HUES6 (cell line): Measurements from ENCODE around the gene SMARCAD1.

Source experiments
- H3K27ac ChIP-seq: 2 replicates; pipeline ENCODE4 v1.7.0; 2013; ENCODE audit warnings: low read depth, mild to moderate bottlenecking, low read length, inconsistent platforms
- H3K27me3 ChIP-seq: 2 replicates; pipeline ENCODE4 v1.6.1; 2013; ENCODE audit warnings: low read length; ENCODE audit not compliant: control insufficient read depth, insufficient read depth
- H3K36me3 ChIP-seq: 2 replicates; pipeline ENCODE4 v1.6.1; 2013; ENCODE audit warnings: low read length; ENCODE audit not compliant: control insufficient read depth, insufficient read depth
- H3K4me1 ChIP-seq: 2 replicates; pipeline ENCODE4 v1.6.1; 2013; ENCODE audit warnings: low read length; ENCODE audit not compliant: control insufficient read depth, insufficient read depth
- H3K4me3 ChIP-seq: 2 replicates; pipeline ENCODE4 v1.5.1; 2013; ENCODE audit warnings: low read depth, low read length
- H3K9ac ChIP-seq: one replicate; pipeline ENCODE4 v1.6.1; 2013; ENCODE audit warnings: mild to moderate bottlenecking, low read length
- H3K9me3 ChIP-seq: 2 replicates; pipeline ENCODE4 v1.6.1; 2013; ENCODE audit warnings: low read depth, low read length; ENCODE audit not compliant: control insufficient read depth, insufficient read depth

Gene SMARCAD1

GRCh38 chr4:94177822-94178221 is 29.8 kb upstream of the SMARCAD1 start:
- no peaks in the 10 kb centered on the region for H3K27me3 ChIP-seq
- H3K4me3 ChIP-seq: no peak overlapping the region
- peaks cover 3% of the 10 kb centered on the region; the same call in 1 of the 2 replicates for H3K4me1 ChIP-seq
- peaks cover 1% of the 10 kb centered on the region; the same call in 1 of the 2 replicates for H3K9me3 ChIP-seq
- no peaks in the 10 kb centered on the region for H3K36me3 ChIP-seq
- peak overlapping the region; percentile 41; the same call in 1 of the 2 replicates for H3K27ac ChIP-seq
- no peak overlapping the region for H3K9ac ChIP-seq

GRCh38 chr4:94181815-94182214 is 25.9 kb upstream of the SMARCAD1 start:
- Histone ChIP-seq H3K27me3 (no peaks in the 10 kb centered on the region), H3K36me3 (no peaks in the 10 kb centered on the region), H3K4me3 (no peak overlapping the region), H3K27ac (no peak overlapping the region), H3K4me1 (no peaks in the 10 kb centered on the region), H3K9me3 (no peaks in the 10 kb centered on the region), H3K9ac (no peak overlapping the region)

- H3K9me3 ChIP-seq: peaks cover 10% of the 10 kb centered on the region; the same call in 1 of the 2 replicates
- H3K27me3 ChIP-seq: no peaks in the 10 kb centered on the region
- H3K9ac ChIP-seq: no peak overlapping the region
- H3K4me3 ChIP-seq: no peak overlapping the region
- no peak overlapping the region for H3K27ac ChIP-seq
- no peaks in the 10 kb centered on the region for H3K36me3 ChIP-seq
- H3K4me1 ChIP-seq: no peaks in the 10 kb centered on the region
These were observed 4.9 kb upstream of the SMARCAD1 start for GRCh38 chr4:94202769-94203168.

- Histone ChIP-seq H3K9ac (peak overlapping the region; percentile 85), H3K27ac (peak overlapping the region; percentile 74), H3K36me3 (peaks cover 41% of the 10 kb centered on the region), H3K4me1 (peaks cover 25% of the 10 kb centered on the region), H3K9me3 (no peaks in the 10 kb centered on the region), H3K27me3 (no peaks in the 10 kb centered on the region), H3K4me3 (peak overlapping the region; percentile 66)
These were observed 601 bp downstream of the SMARCAD1 start for GRCh38 chr4:94208266-94208665.

DNA sequence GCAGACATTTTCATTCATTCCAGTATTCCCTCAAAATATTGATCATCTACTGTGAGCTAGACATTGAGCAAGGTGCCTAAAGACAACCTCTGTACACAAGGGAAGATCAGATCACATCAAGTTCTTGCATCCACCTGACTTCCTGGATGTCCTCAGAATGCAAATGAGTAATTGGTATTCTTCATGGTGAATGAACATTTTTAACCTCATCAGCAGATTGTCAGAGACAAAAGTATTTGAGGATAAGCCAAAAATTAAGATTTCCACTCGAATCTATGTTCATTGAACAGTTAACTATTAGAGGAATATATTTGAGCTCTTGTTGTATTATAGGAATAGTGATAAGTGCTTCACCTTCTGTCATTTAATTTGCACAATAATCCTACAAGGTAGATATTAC is 1.3 kb downstream of the SMARCAD1 start:
- Histone ChIP-seq H3K27ac (peak overlapping the region; percentile 74; the same call in 1 of the 2 replicates), H3K4me3 (peak overlapping the region; percentile 66), H3K4me1 (peaks cover 25% of the 10 kb centered on the region), H3K9me3 (no peaks in the 10 kb centered on the region), H3K9ac (peak overlapping the region; percentile 85), H3K27me3 (no peaks in the 10 kb centered on the region), H3K36me3 (peaks cover 47% of the 10 kb centered on the region)

GRCh38 chr4:94211861-94212260 is 4.2 kb downstream of the SMARCAD1 start:
- no peak overlapping the region for H3K9ac ChIP-seq
- H3K27ac ChIP-seq: no peak overlapping the region
- peaks cover 76% of the 10 kb centered on the region for H3K36me3 ChIP-seq
- peaks cover 25% of the 10 kb centered on the region for H3K4me1 ChIP-seq
- no peak overlapping the region for H3K4me3 ChIP-seq
- H3K9me3 ChIP-seq: no peaks in the 10 kb centered on the region
- no peaks in the 10 kb centered on the region for H3K27me3 ChIP-seq

DNA sequence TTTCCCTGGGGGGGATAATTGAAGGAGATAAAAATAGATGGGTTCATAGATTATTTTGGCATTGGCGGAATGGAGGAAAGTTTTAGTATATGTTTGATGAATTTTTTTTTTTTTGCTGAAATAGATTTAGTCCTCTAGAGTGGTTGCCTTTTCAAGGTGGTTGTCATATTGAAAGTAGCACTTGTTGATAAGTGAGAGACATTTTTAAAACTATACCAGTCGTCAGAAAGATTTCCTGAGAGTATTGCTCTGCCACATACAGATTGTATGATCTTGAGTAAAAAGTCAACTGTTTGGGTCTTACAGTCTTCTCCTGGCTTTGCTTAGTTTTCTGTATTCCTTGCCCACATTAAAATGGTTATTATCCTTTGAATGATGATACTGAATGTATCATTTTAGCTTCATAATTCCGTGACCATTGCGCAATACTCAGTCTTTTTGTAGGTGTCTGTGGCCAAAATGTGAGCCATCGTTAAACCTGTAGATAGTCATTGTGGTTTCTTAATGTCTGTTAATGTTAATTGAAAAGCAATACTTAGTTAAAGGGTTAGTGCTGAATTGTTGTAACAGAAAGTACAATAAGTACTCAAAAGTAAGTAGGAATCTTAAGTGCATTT is 7.1 kb downstream of the SMARCAD1 start:
- Histone ChIP-seq H3K4me3 (no peak overlapping the region), H3K9me3 (no peaks in the 10 kb centered on the region), H3K9ac (no peak overlapping the region), H3K36me3 (peaks cover 92% of the 10 kb centered on the region), H3K4me1 (peaks cover 12% of the 10 kb centered on the region), H3K27ac (no peak overlapping the region), H3K27me3 (no peaks in the 10 kb centered on the region)

DNA sequence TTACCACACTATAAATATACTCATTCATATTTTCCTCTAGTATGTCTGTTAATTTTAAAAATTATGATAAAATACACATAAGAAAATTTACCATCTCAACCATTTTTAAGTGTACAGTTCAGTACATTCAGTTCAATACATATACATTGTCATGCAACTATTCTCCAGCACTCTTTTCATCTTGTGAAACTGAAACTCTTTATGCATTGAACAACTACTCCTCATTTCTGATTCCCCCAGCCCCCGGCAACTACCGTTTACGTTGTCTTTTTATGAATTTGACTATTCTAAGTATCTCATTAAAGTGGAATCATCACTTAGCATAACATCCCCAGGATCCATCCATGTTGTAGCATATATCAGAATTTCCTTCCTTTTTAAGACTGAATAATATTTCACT is 8.7 kb downstream of the SMARCAD1 start:
- Histone ChIP-seq H3K9me3 (no peaks in the 10 kb centered on the region), H3K9ac (no peak overlapping the region), H3K4me3 (no peak overlapping the region), H3K36me3 (peaks cover 95% of the 10 kb centered on the region), H3K27me3 (no peaks in the 10 kb centered on the region), H3K27ac (no peak overlapping the region), H3K4me1 (peaks cover 2% of the 10 kb centered on the region; the same call in 1 of the 2 replicates)

DNA sequence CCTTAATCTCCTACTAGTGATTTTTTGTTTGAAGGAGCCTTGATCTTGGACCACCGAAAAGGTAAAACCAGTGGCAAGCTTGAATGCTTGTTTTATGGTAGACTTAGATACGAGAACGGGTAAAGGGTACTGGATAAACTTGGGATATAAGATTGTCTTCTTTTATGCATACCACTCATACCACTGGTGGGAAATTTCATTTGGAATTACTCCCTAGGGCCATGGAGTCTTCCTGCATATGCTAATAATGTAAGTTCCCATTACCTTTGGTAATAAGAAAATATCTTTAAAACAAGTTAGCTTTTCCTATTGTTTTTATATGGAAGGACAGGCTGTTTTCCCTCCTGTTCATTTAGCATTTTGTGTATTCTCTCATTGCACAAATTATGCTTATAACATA is 11.7 kb downstream of the SMARCAD1 start:
- no peaks in the 10 kb centered on the region for H3K4me1 ChIP-seq
- H3K27me3 ChIP-seq: no peaks in the 10 kb centered on the region
- no peaks in the 10 kb centered on the region for H3K9me3 ChIP-seq
- H3K4me3 ChIP-seq: no peak overlapping the region
- no peak overlapping the region for H3K27ac ChIP-seq
- H3K36me3 ChIP-seq: peaks cover 76% of the 10 kb centered on the region
- no peak overlapping the region for H3K9ac ChIP-seq

DNA sequence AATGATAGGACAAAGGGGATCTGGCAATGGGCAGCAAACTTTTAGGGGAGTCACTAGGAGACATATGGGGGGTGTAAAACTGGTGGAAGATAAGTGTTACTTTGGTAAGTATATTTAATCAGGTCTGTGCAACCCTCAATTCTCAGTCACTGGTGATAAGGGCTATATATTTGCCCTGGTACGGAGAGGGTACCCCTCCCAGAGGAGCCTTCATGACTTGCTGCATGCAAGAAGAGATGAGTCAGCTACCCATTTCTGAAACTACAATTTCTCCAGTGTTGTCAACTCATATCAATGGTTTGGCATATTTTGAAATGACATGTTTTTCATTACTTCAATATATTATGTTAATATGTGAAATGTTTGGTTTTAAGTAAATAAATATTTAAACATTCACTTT is 14.3 kb downstream of the SMARCAD1 start:
- H3K27me3 ChIP-seq: no peaks in the 10 kb centered on the region
- H3K9me3 ChIP-seq: no peaks in the 10 kb centered on the region
- H3K27ac ChIP-seq: no peak overlapping the region
- H3K4me1 ChIP-seq: no peaks in the 10 kb centered on the region
- no peak overlapping the region for H3K9ac ChIP-seq
- H3K36me3 ChIP-seq: peaks cover 68% of the 10 kb centered on the region
- no peak overlapping the region for H3K4me3 ChIP-seq

DNA sequence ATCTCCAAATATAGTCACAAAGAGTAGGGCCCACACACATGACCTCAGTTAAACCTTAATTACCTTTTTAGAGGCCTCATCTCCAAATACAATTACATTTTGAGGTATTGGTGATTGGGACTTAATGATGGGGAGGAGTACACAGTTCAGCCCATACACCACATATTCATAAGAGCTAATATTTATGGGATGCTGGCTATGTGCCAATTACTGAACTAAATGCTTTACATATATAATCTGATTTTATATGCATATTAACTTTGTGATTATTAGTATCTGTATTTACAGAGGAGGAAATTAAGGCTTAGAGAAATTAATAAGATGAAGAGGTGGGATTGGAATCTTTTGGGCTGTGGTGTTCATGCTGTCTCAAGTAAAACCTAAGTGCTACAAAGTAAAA is 17.8 kb downstream of the SMARCAD1 start:
- Histone ChIP-seq H3K4me3 (no peak overlapping the region), H3K9me3 (no peaks in the 10 kb centered on the region), H3K27me3 (no peaks in the 10 kb centered on the region), H3K9ac (no peak overlapping the region), H3K4me1 (no peaks in the 10 kb centered on the region), H3K36me3 (peaks cover 60% of the 10 kb centered on the region), H3K27ac (no peak overlapping the region)
